Activated T-cell treated with anti-CD3 and anti-CD28 coated beads, Interleukin-2, amount 50 U/mL, for 24 hours (primary cell): ENCODE measurements around the gene EXTL1.

Experiments
- DNase-seq: peaks from one replicate; pipeline ENCODE4 v3.0.0-alpha.2; 2020
- H3K27ac Mint-ChIP-seq: 2 replicates; pipeline ENCODE4 v1.8.0; 2020; ENCODE audit warnings: mild to moderate bottlenecking, mixed read lengths
- H3K27me3 Mint-ChIP-seq: 2 replicates; pipeline ENCODE4 v1.8.0; 2020; ENCODE audit warnings: mixed read lengths
- H3K36me3 Mint-ChIP-seq: 2 replicates; pipeline ENCODE4 v1.8.0; 2020; ENCODE audit warnings: low read depth, mixed read lengths
- H3K4me1 Mint-ChIP-seq: 2 replicates; pipeline ENCODE4 v1.8.0; 2020; ENCODE audit warnings: low read depth, mixed read lengths
- H3K4me3 Mint-ChIP-seq: 2 replicates; pipeline ENCODE4 v1.8.0; 2020; ENCODE audit warnings: mild to moderate bottlenecking, moderate library complexity, mixed read lengths
- H3K9me3 Mint-ChIP-seq: 2 replicates; pipeline ENCODE4 v1.8.0; 2020; ENCODE audit warnings: mixed read lengths

The EXTL1 gene

GRCh38 chr1:26055041-26055440 lies 33.5 kb downstream of the EXTL1 start:
- Mint-ChIP-seq H3K4me1 (no peaks in the 10 kb centered on the region), H3K36me3 (no peaks in the 10 kb centered on the region), H3K9me3 (no peaks in the 10 kb centered on the region), H3K4me3 (no peak overlapping the region), H3K27me3 (peaks cover 49% of the 10 kb centered on the region), H3K27ac (no peak overlapping the region)
- no peak for DNase-seq

- Mint-ChIP-seq H3K4me3 (no peak overlapping the region), H3K27me3 (peaks cover 40% of the 10 kb centered on the region), H3K9me3 (no peaks in the 10 kb centered on the region), H3K4me1 (no peaks in the 10 kb centered on the region), H3K36me3 (no peaks in the 10 kb centered on the region), H3K27ac (no peak overlapping the region)
- DNase-seq, result no peak
Measured at GRCh38 chr1:26057189-26057588, 35.6 kb downstream of the EXTL1 start.

- Mint-ChIP-seq H3K9me3 (no peaks in the 10 kb centered on the region), H3K4me3 (no peak overlapping the region), H3K27ac (no peak overlapping the region), H3K4me1 (no peaks in the 10 kb centered on the region), H3K36me3 (no peaks in the 10 kb centered on the region), H3K27me3 (peaks cover 40% of the 10 kb centered on the region)
- DNase-seq, result no peak
Measured at GRCh38 chr1:26058052-26058595, 36.5 kb downstream of the EXTL1 start.

- H3K4me3 Mint-ChIP-seq, result no peak overlapping the region
- no peaks in the 10 kb centered on the region for H3K9me3 Mint-ChIP-seq
- H3K36me3 Mint-ChIP-seq, result no peaks in the 10 kb centered on the region
- DNase-seq, result no peak
- no peak overlapping the region for H3K27ac Mint-ChIP-seq
- H3K4me1 Mint-ChIP-seq, result no peaks in the 10 kb centered on the region
- H3K27me3 Mint-ChIP-seq, result peaks cover 27% of the 10 kb centered on the region
Measured at GRCh38 chr1:26059906-26060305, 38.3 kb downstream of the EXTL1 start.

GRCh38 chr1:26060832-26061574 lies 39.4 kb downstream of the EXTL1 start:
- peaks cover 22% of the 10 kb centered on the region for H3K27me3 Mint-ChIP-seq

GRCh38 chr1:26064553-26064952 lies 43.0 kb downstream of the EXTL1 start:
- Mint-ChIP-seq H3K4me3 (no peak overlapping the region), H3K9me3 (no peaks in the 10 kb centered on the region), H3K4me1 (no peaks in the 10 kb centered on the region), H3K27me3 (peaks cover 15% of the 10 kb centered on the region), H3K27ac (no peak overlapping the region), H3K36me3 (no peaks in the 10 kb centered on the region)
- DNase-seq, result no peak

More at GRCh38 chr1:26060832-26061574, 39.4 kb downstream of the EXTL1 start:
- Mint-ChIP-seq H3K4me3 (no peak overlapping the region), H3K27ac (no peak overlapping the region), H3K4me1 (no peaks in the 10 kb centered on the region), H3K9me3 (no peaks in the 10 kb centered on the region), H3K36me3 (no peaks in the 10 kb centered on the region)
- no peak for DNase-seq

- no peaks in the 10 kb centered on the region for H3K4me1 Mint-ChIP-seq
- peaks cover 8% of the 10 kb centered on the region for H3K27me3 Mint-ChIP-seq
- no peak overlapping the region for H3K27ac Mint-ChIP-seq
- no peaks in the 10 kb centered on the region for H3K36me3 Mint-ChIP-seq
- H3K9me3 Mint-ChIP-seq, result no peaks in the 10 kb centered on the region
- no peak for DNase-seq
- H3K4me3 Mint-ChIP-seq, result no peak overlapping the region
Measured at GRCh38 chr1:26066160-26066559, 44.6 kb downstream of the EXTL1 start.

GRCh38 chr1:26066857-26067256 lies 45.3 kb downstream of the EXTL1 start:
- Mint-ChIP-seq H3K36me3 (no peaks in the 10 kb centered on the region), H3K4me1 (no peaks in the 10 kb centered on the region), H3K27me3 (peaks cover 8% of the 10 kb centered on the region), H3K9me3 (no peaks in the 10 kb centered on the region), H3K27ac (no peak overlapping the region), H3K4me3 (no peak overlapping the region)
- DNase-seq, result no peak

GRCh38 chr1:26067432-26067911 lies 45.9 kb downstream of the EXTL1 start, which contains the start of gene TRIM63:
TSS of gene TRIM63 (minus strand) at chr1:26067630. CDS start at chr1:26067494, 136 bp downstream.
- H3K4me3 Mint-ChIP-seq, result no peak within 1 kb of the TSS
- no peak for DNase-seq
- H3K9me3 Mint-ChIP-seq, result no peaks in the 10 kb centered on the region
- H3K36me3 Mint-ChIP-seq, result no peaks in the 10 kb centered on the region
- H3K27ac Mint-ChIP-seq, result no peak within 1 kb of the TSS
- H3K4me1 Mint-ChIP-seq, result no peaks in the 10 kb centered on the region
- H3K27me3 Mint-ChIP-seq, result peaks cover 13% of the 10 kb centered on the region

GRCh38 chr1:26069941-26070295 lies 48.3 kb downstream of the EXTL1 start:
- Mint-ChIP-seq H3K9me3 (no peaks in the 10 kb centered on the region), H3K27ac (no peak overlapping the region), H3K27me3 (peaks cover 20% of the 10 kb centered on the region), H3K4me1 (no peaks in the 10 kb centered on the region), H3K4me3 (no peak overlapping the region), H3K36me3 (no peaks in the 10 kb centered on the region)
- DNase-seq, result no peak

- no peaks in the 10 kb centered on the region for H3K9me3 Mint-ChIP-seq
- no peak overlapping the region for H3K27ac Mint-ChIP-seq
- H3K4me1 Mint-ChIP-seq, result no peaks in the 10 kb centered on the region
- no peak for DNase-seq
- peaks cover 19% of the 10 kb centered on the region for H3K27me3 Mint-ChIP-seq
- H3K36me3 Mint-ChIP-seq, result no peaks in the 10 kb centered on the region
- no peak overlapping the region for H3K4me3 Mint-ChIP-seq
Measured at GRCh38 chr1:26070296-26070962, 48.9 kb downstream of the EXTL1 start.

- no peak overlapping the region for H3K4me3 Mint-ChIP-seq
- H3K27ac Mint-ChIP-seq, result no peak overlapping the region
- peaks cover 18% of the 10 kb centered on the region for H3K27me3 Mint-ChIP-seq
- DNase-seq, result no peak
- no peaks in the 10 kb centered on the region for H3K36me3 Mint-ChIP-seq
- no peaks in the 10 kb centered on the region for H3K9me3 Mint-ChIP-seq
- peaks cover 3% of the 10 kb centered on the region for H3K4me1 Mint-ChIP-seq
Measured at GRCh38 chr1:26070963-26071342, 49.4 kb downstream of the EXTL1 start.

GRCh38 chr1:26072305-26072704 lies 50.7 kb downstream of the EXTL1 start:
- Mint-ChIP-seq H3K9me3 (no peaks in the 10 kb centered on the region), H3K36me3 (no peaks in the 10 kb centered on the region), H3K27ac (no peak overlapping the region), H3K4me1 (peaks cover 3% of the 10 kb centered on the region), H3K4me3 (no peak overlapping the region), H3K27me3 (peaks cover 25% of the 10 kb centered on the region)
- no peak for DNase-seq

GRCh38 chr1:26075421-26076144 lies 54.0 kb downstream of the EXTL1 start:
- H3K36me3 Mint-ChIP-seq, result no peaks in the 10 kb centered on the region
- peaks cover 3% of the 10 kb centered on the region for H3K4me1 Mint-ChIP-seq
- DNase-seq, result no peak
- H3K27ac Mint-ChIP-seq, result no peak overlapping the region
- no peaks in the 10 kb centered on the region for H3K9me3 Mint-ChIP-seq
- no peak overlapping the region for H3K4me3 Mint-ChIP-seq
- peaks cover 21% of the 10 kb centered on the region for H3K27me3 Mint-ChIP-seq
